NCI-H345 (cell line): ENCODE results near the gene NOL12.
A peak's percentile ranks its signal among the peaks of the same experiment; 100 is the strongest.
"Not testable (repeated sequence)": the region's sequence is repeated elsewhere in the genome, so short reads cannot be mapped to it uniquely, and the experiment has no call there.

Experiments
- DNase-seq: peaks from one replicate; lab custom pipeline; 2025; lab: John Stamatoyannopoulos, UW

The NOL12 gene

GRCh38 chr22:37713761-37714160 lies 27.6 kb downstream of the NOL12 start:
- DNase-seq, result no peak

GRCh38 chr22:37714634-37715033 lies 28.5 kb downstream of the NOL12 start:
- DNase-seq, result no peak

- no peak for DNase-seq
Measured at GRCh38 chr22:37715760-37716159, 29.6 kb downstream of the NOL12 start.

GRCh38 chr22:37716708-37717107 lies 30.6 kb downstream of the NOL12 start:
- DNase-seq, result no peak

- DNase-seq, result not testable (repeated sequence)
Measured at GRCh38 chr22:37717235-37717634, 31.1 kb downstream of the NOL12 start.

GRCh38 chr22:37717746-37718305 lies 31.7 kb downstream of the NOL12 start:
- not testable (repeated sequence) for DNase-seq

- DNase-seq, result no peak
Measured at GRCh38 chr22:37725551-37726240, 39.6 kb downstream of the NOL12 start.

- DNase-seq, result no peak
Measured at GRCh38 chr22:37726241-37726887, 40.2 kb downstream of the NOL12 start.

- DNase-seq, result no peak
Measured at GRCh38 chr22:37728620-37729019, 42.5 kb downstream of the NOL12 start.

- DNase-seq, result no peak
Measured at GRCh38 chr22:37731804-37732471, 45.8 kb downstream of the NOL12 start.

- no peak for DNase-seq
Measured at GRCh38 chr22:37732699-37733607, 46.8 kb downstream of the NOL12 start.

GRCh38 chr22:37733625-37734401 lies 47.7 kb downstream of the NOL12 start:
- no peak for DNase-seq

- DNase-seq, result no peak
Measured at GRCh38 chr22:37734402-37734700, 48.2 kb downstream of the NOL12 start.

- DNase-seq, result no peak
Measured at GRCh38 chr22:37734964-37735451, 48.9 kb downstream of the NOL12 start.

GRCh38 chr22:37739035-37739434 lies 52.9 kb downstream of the NOL12 start:
- DNase-seq, result no peak

GRCh38 chr22:37739611-37740049 lies 53.5 kb downstream of the NOL12 start:
- DNase-seq, result no peak

GRCh38 chr22:37740455-37741311 lies 54.5 kb downstream of the NOL12 start:
- no peak for DNase-seq

- peak; percentile 49 for DNase-seq
Measured at GRCh38 chr22:37741312-37741795, 55.2 kb downstream of the NOL12 start.

- DNase-seq, result no peak
Measured at GRCh38 chr22:37742376-37743171, 56.4 kb downstream of the NOL12 start.
